ENCODE results near the gene SCNN1G.

Gene SCNN1G

GRCh38 chr16:23183543-23183862 lies 958 bp downstream of the SCNN1G start:
- H3K4me3 ChIP-seq (ENCODE audit: low read depth, low read length), result no peak overlapping the region
- CTCF ChIA-PET, result interaction anchor here (1.1 to 11.9 kb wide), 7 partner anchors 25 to 374 kb away, joined by 3 to 245 read pairs (median 3); partner anchors contain the start of genes EARS2, UBFD1 and USP31
- POLR2A ChIA-PET, result no interaction called here
- no peak for DNase-seq (ENCODE audit: low read depth, low spot score)
- TF ChIP-seq, protein P1, sequence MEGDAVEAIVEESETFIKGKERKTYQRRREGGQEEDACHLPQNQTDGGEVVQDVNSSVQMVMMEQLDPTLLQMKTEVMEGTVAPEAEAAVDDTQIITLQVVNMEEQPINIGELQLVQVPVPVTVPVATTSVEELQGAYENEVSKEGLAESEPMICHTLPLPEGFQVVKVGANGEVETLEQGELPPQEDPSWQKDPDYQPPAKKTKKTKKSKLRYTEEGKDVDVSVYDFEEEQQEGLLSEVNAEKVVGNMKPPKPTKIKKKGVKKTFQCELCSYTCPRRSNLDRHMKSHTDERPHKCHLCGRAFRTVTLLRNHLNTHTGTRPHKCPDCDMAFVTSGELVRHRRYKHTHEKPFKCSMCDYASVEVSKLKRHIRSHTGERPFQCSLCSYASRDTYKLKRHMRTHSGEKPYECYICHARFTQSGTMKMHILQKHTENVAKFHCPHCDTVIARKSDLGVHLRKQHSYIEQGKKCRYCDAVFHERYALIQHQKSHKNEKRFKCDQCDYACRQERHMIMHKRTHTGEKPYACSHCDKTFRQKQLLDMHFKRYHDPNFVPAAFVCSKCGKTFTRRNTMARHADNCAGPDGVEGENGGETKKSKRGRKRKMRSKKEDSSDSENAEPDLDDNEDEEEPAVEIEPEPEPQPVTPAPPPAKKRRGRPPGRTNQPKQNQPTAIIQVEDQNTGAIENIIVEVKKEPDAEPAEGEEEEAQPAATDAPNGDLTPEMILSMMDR (IDR thresholded peaks at IDR 0.05; ENCODE audit: insufficient read depth, low read length, missing control alignments), result no peak

DNA sequence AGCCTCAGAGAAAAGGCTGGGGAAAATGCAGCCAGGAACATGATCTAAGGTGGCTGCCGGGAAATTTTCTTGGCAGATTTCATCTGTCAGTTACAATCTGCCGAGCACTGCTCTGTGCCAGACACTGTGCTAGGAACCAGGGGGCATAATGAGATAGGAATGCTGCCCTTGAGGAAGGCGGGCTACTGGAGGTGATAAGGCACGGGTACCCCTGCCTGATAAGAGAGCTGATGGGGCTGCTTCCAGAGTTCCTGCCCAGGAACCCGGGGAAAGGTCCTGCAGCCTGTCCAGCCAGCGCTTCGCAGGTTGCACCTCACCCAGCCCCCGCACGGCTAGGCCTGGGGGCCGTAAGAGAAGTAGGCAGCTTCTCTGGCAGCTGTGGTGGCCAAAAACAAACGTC lies 3.1 kb downstream of the SCNN1G start:
- POLR2A ChIA-PET, result no interaction called here

GRCh38 chr16:23186171-23186570 lies 3.6 kb downstream of the SCNN1G start:
- POLR2A ChIA-PET, result no interaction called here
- no peak for DNase-seq (ENCODE audit: low read depth, low spot score)

More for the DNA sequence above, 3.1 kb downstream of the SCNN1G start:
- DNase-seq (ENCODE audit: low read depth, low spot score), result no peak
- H3K4me3 ChIP-seq (ENCODE audit: low read depth, low read length), result no peak overlapping the region
- CTCF ChIA-PET, result interaction anchor here (11.9 kb wide), 1 partner anchor 250 kb away, joined by 245 read pairs; no protein-coding TSS in a partner anchor
- TF ChIP-seq, protein P1 (IDR thresholded peaks at IDR 0.05; ENCODE audit: insufficient read depth, low read length, missing control alignments), result no peak

DNA sequence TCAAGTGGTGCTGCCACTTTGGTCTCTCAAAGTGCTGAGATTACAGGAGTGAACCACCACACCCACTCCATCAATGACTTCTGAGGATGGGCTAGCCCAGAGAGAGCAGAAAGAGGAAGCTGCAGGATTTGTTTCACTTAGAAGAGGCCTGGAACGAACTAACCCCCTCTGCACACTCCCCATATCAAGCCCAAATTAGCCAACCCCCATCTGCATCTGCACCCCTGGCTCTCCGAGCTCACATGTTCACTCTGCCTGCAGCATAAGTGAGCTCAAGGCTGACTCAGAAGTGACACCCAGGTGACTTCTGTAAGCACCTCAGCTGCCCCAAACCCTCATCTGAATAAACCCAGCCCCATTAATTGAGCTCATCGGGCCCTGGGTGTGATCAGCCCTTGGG lies 4.8 kb downstream of the SCNN1G start:
- ChIA-PET CTCF (interaction anchor here (1.0 to 11.9 kb wide), 2 partner anchors 11 to 248 kb away, joined by 3 to 245 read pairs; no protein-coding TSS in a partner anchor), POLR2A (no interaction called here)
- H3K4me3 ChIP-seq (ENCODE audit: low read depth, low read length), result no peak overlapping the region
- no peak for DNase-seq (ENCODE audit: low read depth, low spot score)
- TF ChIP-seq, protein P1 (IDR thresholded peaks at IDR 0.05; ENCODE audit: insufficient read depth, low read length, missing control alignments), result no peak

More at GRCh38 chr16:23186171-23186570, 3.6 kb downstream of the SCNN1G start:
- no peak overlapping the region for H3K4me3 ChIP-seq (ENCODE audit: low read depth, low read length)
- TF ChIP-seq, protein P1 (IDR thresholded peaks at IDR 0.05; ENCODE audit: insufficient read depth, low read length, missing control alignments), result no peak
- CTCF ChIA-PET, result interaction anchor here (11.9 kb wide), 1 partner anchor 249 kb away, joined by 245 read pairs; no protein-coding TSS in a partner anchor

DNA sequence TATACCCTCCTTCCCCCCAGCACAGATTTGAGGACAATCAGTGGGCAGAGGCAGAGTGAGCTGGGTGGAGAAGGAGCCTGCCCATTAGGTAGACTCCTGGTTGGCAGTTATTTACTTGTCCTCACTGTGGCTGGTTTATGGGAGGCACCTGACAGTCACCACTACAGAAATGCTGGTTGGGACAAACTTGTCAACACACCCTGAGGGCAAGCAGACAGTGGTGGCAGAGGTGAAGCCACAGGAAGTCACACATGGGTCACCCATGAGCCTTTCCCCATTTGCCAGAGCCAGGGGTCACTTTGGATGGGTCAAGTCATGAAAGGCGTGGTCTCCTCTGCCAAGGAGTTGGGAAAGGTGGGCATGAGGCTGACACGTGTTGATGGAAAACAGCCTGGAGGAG lies 6.4 kb downstream of the SCNN1G start:
- POLR2A ChIA-PET, result no interaction called here
- TF ChIP-seq, protein P1 (IDR thresholded peaks at IDR 0.05; ENCODE audit: insufficient read depth, low read length, missing control alignments), result no peak
- DNase-seq (ENCODE audit: low read depth, low spot score), result no peak
- no peak overlapping the region for H3K4me3 ChIP-seq (ENCODE audit: low read depth, low read length)
- CTCF ChIA-PET, result interaction anchor here (11.9 kb wide), 1 partner anchor 246 kb away, joined by 245 read pairs; no protein-coding TSS in a partner anchor

- DNase-seq (ENCODE audit: low read depth, low spot score), result no peak
- TF ChIP-seq, protein P1 (IDR thresholded peaks at IDR 0.05; ENCODE audit: insufficient read depth, low read length, missing control alignments), result no peak
- ChIA-PET POLR2A (no interaction called here), CTCF (no interaction called here)
- no peak overlapping the region for H3K4me3 ChIP-seq (ENCODE audit: low read depth, low read length)
Measured at GRCh38 chr16:23194497-23195221, 12.1 kb downstream of the SCNN1G start.

All from AG04449 (cell line).